Pancreas (tissue), 10 donors: ENCODE data around the gene SYT8. TPM values are rescaled to one million over a fixed set of nuclear protein-coding genes. Genes with fewer than 3 reads are reported as not detected.
"Not testable (repeated sequence)": the region's sequence is repeated elsewhere in the genome, so short reads cannot be mapped to it uniquely, and the experiment has no call there.

Source experiments
- ATAC-seq, 4 donors: fragments of 200-7000 bp; cut with Tn5 transposase; one replicate each; pipeline versions ENCODE4 v1.8.0 to v1.9.1; 2020; ENCODE audit warnings: mild to moderate bottlenecking in 4 of 4, moderate library complexity in 4 of 4
- DNase-seq, 6 donors: peaks; one replicate each; pipeline ENCODE4 v3.0.0-alpha.2; 2020
- FAIRE-seq: peaks from 2 replicates; lab custom pipeline; 2012; peaks lifted over from hg19 to GRCh38; lab: Jason Lieb, UNC
- H3K27ac ChIP-seq, 4 donors: fragments of 200-600 bp; sonication (generic); 1 replicate in 3 of 4; 2 replicates in 1 of 4; pipeline versions ENCODE4 v1.5.0 to v1.8.0; 2020
- H3K27me3 ChIP-seq, 4 donors: fragments of 200-600 bp; one replicate each; pipeline ENCODE4 v1.8.0; 2021
- H3K36me3 ChIP-seq, 3 donors: fragments of 200-600 bp; sonication (generic) in 1 of 3; one replicate each; pipeline versions ENCODE4 v1.5.0 to v1.8.0; 2020 to 2021
- H3K4me1 ChIP-seq, 3 donors: fragments of 200-600 bp; one replicate each; pipeline ENCODE4 v1.8.0; 2021
- H3K4me3 ChIP-seq, 4 donors: fragments of 200-600 bp; sonication (generic) in 2 of 4; one replicate each; pipeline versions ENCODE4 v1.5.0 to v1.8.0; 2020 to 2021
- H3K9me3 ChIP-seq, 4 donors: fragments of 200-600 bp; one replicate each; pipeline ENCODE4 v1.8.0; 2021
- WGBS, 2 donors: extraction: QIAGEN DNeasy Blood & Tissue Kit; methylation state at CpG; one replicate each; pipeline ENCODE4 v1.1.7; 2013; 5-methylcytosine and 5-hydroxymethylcytosine counted together
- intact Hi-C, 3 donors: fragments of 100-400 bp; cut with DNase I; formaldehyde crosslinking; loops; one replicate each; pipeline versions ENCODE4 v1.11.1 to v1.14.2; 2022
- polyA plus RNA-seq, 2 donors: library from polyadenylated mRNA; stranded (reverse); fragments of 200-250 nt; gene quantifications; one replicate each; pipeline ENCODE4 v1.2.3, GENCODE V29; 2013
- total RNA-seq, 6 donors: library from RNA; stranded (reverse); fragmentation: NEBNext Ultra II Directional in 4 of 6; extraction: Animal tissue kit (Norgen Biotek cat#: 25700) in 4 of 6; gene quantifications; one replicate each; pipeline versions ENCODE4 v1.2.1 to v1.2.4, GENCODE V29; 2021 to 2023
- TF ChIP-seq, protein P1 (sequence below), 4 donors: fragments of 200-600 bp; sonication (generic) in 3 of 4; IDR thresholded peaks; one replicate each; pipeline versions ENCODE4 v1.5.0 to v1.8.0; 2021; ENCODE audit warnings: antibody characterized with exemption in 4 of 4
- donor health status: healthy with polysubstance abuse.
- donor health status: DM: no; HTN: no; CAD: no; lungs with moderate emphysema.
- donor health status: DM: no; HTN: no; CAD: no.
- donor health status: control.
- donor health status: control.
- donor health status: Bipolar disorder and iron deficiency.
- donor health status: DM: yes; HTN: yes; CAD: no.
- donor health status: DM: no; HTN: no; CAD: no.
- donor health status: DM: no; HTN: no; CAD: no.
- donor health status: DM: yes; HTN: yes; CAD: no.

The SYT8 gene
- total and polyA plus RNA-seq, 8 donors: 3.6 to 64.8 (median 16.9) TPM

DNA sequence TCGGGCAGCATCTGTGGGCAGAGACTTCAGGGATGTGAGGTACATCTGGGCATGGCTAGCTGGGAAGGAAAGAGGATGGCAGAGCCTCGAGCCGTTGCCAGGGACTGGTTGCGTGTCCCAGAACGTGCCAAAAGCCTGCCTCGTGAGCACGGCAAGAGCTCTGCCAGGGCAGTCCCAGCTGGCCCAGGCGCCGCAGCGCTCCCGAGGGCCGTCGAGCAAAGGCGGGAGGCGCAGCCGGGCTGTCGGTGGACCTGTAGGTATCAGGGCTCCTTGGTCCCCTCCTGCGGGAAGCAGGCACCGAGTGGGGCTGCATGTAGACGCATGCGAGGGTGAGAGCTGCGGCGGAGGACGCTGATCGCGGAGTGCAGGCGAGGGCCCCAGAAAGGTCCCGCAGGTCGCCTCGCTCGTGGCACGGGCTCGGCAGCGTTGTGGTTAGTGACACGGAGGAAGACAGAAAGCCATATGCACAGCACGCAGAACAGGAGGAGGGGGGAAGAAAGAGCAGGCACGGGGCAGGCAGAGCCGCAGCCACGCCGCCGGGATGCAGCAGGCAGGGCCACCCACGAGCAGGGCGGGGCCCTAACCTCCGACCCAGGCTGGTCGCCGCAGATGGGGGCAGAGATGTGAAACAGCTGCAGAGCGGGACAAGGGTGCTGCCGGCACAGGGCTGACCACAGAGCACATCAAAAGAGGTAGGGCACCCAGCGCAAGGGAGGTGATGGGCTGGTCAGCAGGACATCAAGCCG lies 36.1 kb downstream of the SYT8 start:
- TF ChIP-seq, protein P1, sequence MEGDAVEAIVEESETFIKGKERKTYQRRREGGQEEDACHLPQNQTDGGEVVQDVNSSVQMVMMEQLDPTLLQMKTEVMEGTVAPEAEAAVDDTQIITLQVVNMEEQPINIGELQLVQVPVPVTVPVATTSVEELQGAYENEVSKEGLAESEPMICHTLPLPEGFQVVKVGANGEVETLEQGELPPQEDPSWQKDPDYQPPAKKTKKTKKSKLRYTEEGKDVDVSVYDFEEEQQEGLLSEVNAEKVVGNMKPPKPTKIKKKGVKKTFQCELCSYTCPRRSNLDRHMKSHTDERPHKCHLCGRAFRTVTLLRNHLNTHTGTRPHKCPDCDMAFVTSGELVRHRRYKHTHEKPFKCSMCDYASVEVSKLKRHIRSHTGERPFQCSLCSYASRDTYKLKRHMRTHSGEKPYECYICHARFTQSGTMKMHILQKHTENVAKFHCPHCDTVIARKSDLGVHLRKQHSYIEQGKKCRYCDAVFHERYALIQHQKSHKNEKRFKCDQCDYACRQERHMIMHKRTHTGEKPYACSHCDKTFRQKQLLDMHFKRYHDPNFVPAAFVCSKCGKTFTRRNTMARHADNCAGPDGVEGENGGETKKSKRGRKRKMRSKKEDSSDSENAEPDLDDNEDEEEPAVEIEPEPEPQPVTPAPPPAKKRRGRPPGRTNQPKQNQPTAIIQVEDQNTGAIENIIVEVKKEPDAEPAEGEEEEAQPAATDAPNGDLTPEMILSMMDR (IDR thresholded peaks at IDR 0.05): no peak
- FAIRE-seq (no peak), DNase-seq (peak in 5 of 6 donors; percentile 64 to 87 (median 73)), ATAC-seq (peak; percentile 70 to 85 (median 79))
- 38 to 40% methylated on average over 49 to 50 of the region's 50 CpGs for WGBS, 2 donors
- Histone ChIP-seq H3K4me3 (peak overlapping the region in 1 of 4 donors; percentile 14), H3K36me3 (no peaks in the 10 kb centered on the region), H3K27me3 (no peaks in the 10 kb centered on the region), H3K4me1 (peaks cover 5 to 12% (median 5%) of the 10 kb centered on the region in 3 donors), H3K27ac (no peak overlapping the region), H3K9me3 (no peaks in the 10 kb centered on the region)
- intact Hi-C loops: no loop called here

DNA sequence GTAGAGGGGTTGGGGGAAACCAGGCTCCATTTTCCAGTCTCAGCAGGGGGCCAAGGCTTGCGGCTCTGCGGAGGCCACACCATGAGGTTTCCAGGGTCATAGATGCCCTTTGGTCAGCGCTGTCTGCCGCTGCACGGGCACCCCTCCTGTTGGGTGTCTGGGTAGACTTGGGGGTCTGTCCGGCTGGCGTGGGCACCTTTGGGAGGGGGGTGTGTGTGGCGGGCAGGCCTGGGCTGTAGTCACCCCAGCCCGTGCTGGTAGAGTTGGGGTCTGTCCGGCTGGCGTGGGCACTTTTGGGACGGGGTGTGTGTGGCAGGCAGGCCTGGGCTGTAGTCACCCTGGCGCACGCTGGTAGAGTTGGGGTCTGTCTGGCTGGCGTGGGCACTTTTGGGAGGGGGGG lies 36.7 kb downstream of the SYT8 start:
- H3K4me3 ChIP-seq: no peak overlapping the region
- no peak for ATAC-seq
- H3K9me3 ChIP-seq: no peaks in the 10 kb centered on the region
- TF ChIP-seq, protein P1 (IDR thresholded peaks at IDR 0.05): no peak
- no peaks in the 10 kb centered on the region for H3K27me3 ChIP-seq
- H3K27ac ChIP-seq: no peak overlapping the region
- peak in 3 of 6 donors; percentile 35 to 64 (median 54) for DNase-seq
- intact Hi-C loops: no loop called here
- FAIRE-seq: no peak
- 82 to 86% methylated on average over 15 of the region's 15 CpGs for WGBS, 2 donors
- H3K4me1 ChIP-seq: peaks cover 5 to 12% (median 5%) of the 10 kb centered on the region in 3 donors
- H3K36me3 ChIP-seq: no peaks in the 10 kb centered on the region

DNA sequence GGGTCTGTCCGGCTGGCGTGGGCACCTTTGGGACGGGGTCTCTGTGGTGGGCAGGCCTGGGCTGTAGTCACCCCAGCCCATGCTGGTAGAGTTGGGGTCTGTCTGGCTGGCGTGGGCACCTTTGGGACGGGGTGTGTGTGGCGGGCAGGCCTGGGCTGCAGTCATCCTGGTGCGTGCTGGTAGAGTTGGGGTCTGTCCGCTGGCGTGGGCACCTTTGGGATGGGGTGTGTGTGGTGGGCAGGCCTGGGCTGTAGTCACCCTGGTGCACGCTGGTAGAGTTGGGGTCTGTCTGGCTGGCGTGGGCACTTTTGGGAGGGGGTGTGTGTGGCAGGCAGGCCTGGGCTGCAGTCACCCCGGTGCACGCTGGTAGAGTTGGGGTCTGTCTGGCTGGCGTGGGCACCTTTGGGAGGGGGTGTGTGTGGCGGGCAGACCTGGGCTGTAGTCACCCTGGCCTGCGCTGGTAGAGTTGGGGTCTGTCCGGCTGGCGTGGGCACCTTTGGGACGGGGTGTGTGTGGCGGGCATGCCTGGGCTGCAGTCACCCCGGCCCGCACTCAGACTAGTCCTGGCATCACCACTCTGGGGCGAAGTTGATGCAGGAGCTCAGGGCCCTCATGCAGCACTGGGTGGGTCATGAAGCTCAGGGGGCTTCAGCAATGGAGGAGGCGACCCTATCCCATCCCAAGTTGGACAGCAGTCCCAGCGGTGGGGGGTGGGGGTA lies 37.6 kb downstream of the SYT8 start:
- TF ChIP-seq, protein P1 (IDR thresholded peaks at IDR 0.05): no peak
- intact Hi-C loops: no loop called here
- no peaks in the 10 kb centered on the region for H3K36me3 ChIP-seq
- FAIRE-seq (no peak), ATAC-seq (no peak), DNase-seq (peak in 3 of 6 donors; percentile 17 to 47 (median 37))
- H3K27ac ChIP-seq: no peak overlapping the region
- 82 to 85% methylated on average over 24 to 25 of the region's 25 CpGs for WGBS, 2 donors
- H3K27me3 ChIP-seq: no peaks in the 10 kb centered on the region
- no peak overlapping the region for H3K4me3 ChIP-seq
- peaks cover 5 to 12% (median 5%) of the 10 kb centered on the region in 3 donors for H3K4me1 ChIP-seq
- H3K9me3 ChIP-seq: no peaks in the 10 kb centered on the region

DNA sequence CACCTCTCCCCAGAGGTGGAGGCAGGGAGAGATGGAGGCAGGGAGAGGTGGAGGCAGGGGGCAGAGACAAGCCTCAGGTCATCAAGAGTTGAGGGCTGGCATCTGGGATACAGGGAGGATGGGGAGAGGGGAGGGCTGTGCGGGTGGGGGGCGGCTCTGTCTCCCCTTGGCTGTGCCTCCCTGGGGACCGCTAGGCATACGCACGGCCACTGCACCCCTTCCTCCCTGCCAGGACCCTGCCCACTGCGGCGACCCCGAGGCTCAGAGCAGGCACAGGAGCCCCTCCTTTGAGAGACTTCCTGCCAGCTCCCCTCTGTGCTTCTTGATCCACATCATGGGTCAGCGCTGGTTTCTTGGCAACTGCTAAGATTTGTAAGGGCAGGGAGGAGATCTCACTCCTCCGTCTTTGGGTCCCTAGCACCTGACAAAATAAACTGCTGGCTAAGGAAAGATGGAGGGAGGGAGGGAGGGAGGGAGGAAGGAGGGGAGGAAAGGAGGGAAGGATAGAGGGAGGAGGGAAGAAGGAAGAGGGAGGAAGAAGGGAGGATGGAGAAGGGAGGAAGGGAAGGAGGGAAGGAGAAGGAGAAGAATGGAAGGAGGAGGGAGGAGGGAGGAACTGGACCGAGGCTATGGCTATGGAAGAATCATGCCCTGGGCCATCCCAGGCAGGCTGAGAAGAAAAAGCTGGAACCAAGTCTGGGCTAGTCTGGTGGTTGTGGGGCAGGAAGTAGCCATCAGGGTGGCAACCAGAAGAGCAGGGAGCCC lies 38.4 kb downstream of the SYT8 start:
- TF ChIP-seq, protein P1 (IDR thresholded peaks at IDR 0.05): no peak
- DNase-seq: peak in 3 of 6 donors; percentile 15 to 62 (median 54)
- intact Hi-C loops: no loop called here
- no peaks in the 10 kb centered on the region for H3K9me3 ChIP-seq
- 66 to 69% methylated on average over 11 of the region's 11 CpGs for WGBS, 2 donors
- no peaks in the 10 kb centered on the region for H3K27me3 ChIP-seq
- peaks cover 5 to 12% (median 5%) of the 10 kb centered on the region in 3 donors for H3K4me1 ChIP-seq
- ATAC-seq: no peak
- no peak for FAIRE-seq
- H3K36me3 ChIP-seq: no peaks in the 10 kb centered on the region
- H3K27ac ChIP-seq: no peak overlapping the region
- no peak overlapping the region for H3K4me3 ChIP-seq

DNA sequence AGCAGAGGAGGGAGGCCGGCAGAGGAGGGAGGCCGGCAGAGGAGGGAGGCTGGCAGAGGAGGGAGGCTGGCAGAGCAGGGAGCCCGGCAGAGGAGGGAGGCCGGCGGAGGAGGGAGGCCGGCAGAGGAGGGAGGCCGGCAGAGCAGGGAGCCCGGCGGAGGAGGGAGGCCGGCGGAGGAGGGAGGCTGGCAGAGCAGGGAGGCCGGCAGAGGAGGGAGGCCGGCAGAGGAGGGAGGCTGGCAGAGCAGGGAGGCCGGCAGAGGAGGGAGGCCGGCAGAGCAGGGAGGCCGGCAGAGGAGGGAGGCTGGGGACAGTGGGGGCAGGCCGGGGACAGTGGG lies 39.0 kb downstream of the SYT8 start:
- ATAC-seq, FAIRE-seq, H3K36me3 ChIP-seq, intact Hi-C loops, H3K27ac ChIP-seq, H3K4me3 ChIP-seq, H3K9me3 ChIP-seq, H3K27me3 ChIP-seq: not testable (repeated sequence)
- DNase-seq: peak in 3 of 6 donors; percentile 18 to 34 (median 24)
- 94% methylated on average over 9 to 17 of the region's 17 CpGs for WGBS, 2 donors
- H3K4me1 ChIP-seq: peaks cover 5 to 12% (median 5%) of the 10 kb centered on the region in 3 donors

DNA sequence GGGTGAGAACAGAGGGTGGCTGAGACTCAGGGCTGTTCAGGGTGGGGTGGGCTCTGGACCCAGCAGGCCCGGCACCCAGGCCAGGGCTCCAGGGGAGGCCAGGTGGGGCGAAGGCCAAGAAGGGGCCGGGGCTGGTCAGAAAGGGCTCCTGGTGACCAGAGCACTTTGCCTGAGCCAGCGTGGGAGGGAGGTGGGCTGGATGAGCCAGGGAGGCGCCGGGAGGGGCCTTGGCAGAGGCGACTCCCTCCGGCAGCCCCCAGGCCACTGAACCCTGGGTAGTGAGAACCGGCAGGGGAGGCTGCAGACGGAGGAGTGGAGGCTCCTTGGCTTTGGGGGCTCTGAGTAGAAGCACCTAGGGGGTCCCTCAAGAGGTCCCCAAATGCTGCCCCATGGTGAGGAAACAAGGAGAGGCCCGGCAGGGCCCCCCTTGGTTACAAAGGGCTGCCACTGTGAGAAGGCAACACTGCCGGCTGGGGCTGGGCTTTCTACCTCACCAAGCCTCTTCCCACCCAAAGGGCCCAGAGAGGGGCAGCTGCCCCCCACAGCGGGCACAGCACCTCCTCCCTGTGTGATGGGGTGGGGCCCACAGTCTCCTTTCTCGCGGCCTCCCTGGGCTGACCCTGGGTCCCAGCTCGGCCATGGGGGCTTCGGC lies 39.8 kb downstream of the SYT8 start:
- H3K27ac ChIP-seq, H3K9me3 ChIP-seq, H3K4me3 ChIP-seq, ATAC-seq, H3K27me3 ChIP-seq, H3K36me3 ChIP-seq, FAIRE-seq, intact Hi-C loops: not testable (repeated sequence)
- DNase-seq: peak in 2 of 6 donors; percentile 55 to 78
- 79 to 82% methylated on average over 16 to 17 of the region's 17 CpGs for WGBS, 2 donors
- H3K4me1 ChIP-seq: peaks cover 5 to 12% (median 5%) of the 10 kb centered on the region in 3 donors
